ENCODE results near the gene ITPK1.

ITPK1 gene

DNA sequence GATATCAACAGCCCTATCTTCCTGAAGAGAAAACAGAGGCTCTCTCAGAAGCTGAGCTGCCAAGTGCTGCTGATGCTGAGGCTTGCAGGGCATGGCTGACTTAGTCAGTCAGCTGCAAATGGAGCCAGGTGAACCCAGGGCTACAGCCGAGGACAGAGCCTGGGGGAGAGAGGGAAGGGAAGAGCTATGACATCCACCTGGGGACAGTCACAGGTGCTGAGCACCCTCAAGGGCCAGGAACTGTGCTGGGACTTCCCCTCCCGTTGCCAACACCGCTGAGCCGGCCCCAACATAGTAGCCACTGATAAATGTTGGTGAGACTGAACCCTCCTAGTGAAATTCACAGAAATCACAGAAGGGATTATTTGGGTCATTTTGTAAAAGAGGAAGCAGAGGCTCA, 199.5 kb downstream of the ITPK1 start:
- H3K27me3 ChIP-seq (ENCODE audit: control insufficient read depth in 5 of 5, insufficient read depth in 4 of 5, low read length in 5 of 5): peaks cover 0 to 12% (median 7%) of the 10 kb centered on the region in 5 donors
- H3K36me3 ChIP-seq (ENCODE audit: control insufficient read depth in 5 of 5, insufficient read depth in 5 of 5, low read length in 5 of 5): no peaks in the 10 kb centered on the region
- no peaks in the 10 kb centered on the region for H3K4me1 ChIP-seq (ENCODE audit: control insufficient read depth in 5 of 5, insufficient read depth in 5 of 5, low read length in 5 of 5)
- H3K27ac ChIP-seq (ENCODE audit: low read depth, low read length): no peak overlapping the region
- H3K9me3 ChIP-seq (ENCODE audit: control insufficient read depth in 5 of 5, low read length in 5 of 5): peaks cover 0 to 3% (median 0%) of the 10 kb centered on the region in 5 donors
- H3K4me3 ChIP-seq (ENCODE audit: low read depth in 1 of 5, low read length in 5 of 5): no peak overlapping the region
- H3K9ac ChIP-seq (ENCODE audit: low read length in 5 of 5): no peak overlapping the region

- Histone ChIP-seq H3K4me3 (ENCODE audit: low read depth in 1 of 5, low read length in 5 of 5) (no peak overlapping the region), H3K4me1 (ENCODE audit: control insufficient read depth in 5 of 5, insufficient read depth in 5 of 5, low read length in 5 of 5) (no peaks in the 10 kb centered on the region), H3K27ac (ENCODE audit: low read depth, low read length) (no peak overlapping the region), H3K36me3 (ENCODE audit: control insufficient read depth in 5 of 5, insufficient read depth in 5 of 5, low read length in 5 of 5) (no peaks in the 10 kb centered on the region), H3K9me3 (ENCODE audit: control insufficient read depth in 5 of 5, low read length in 5 of 5) (no peaks in the 10 kb centered on the region), H3K9ac (ENCODE audit: low read length in 5 of 5) (no peak overlapping the region), H3K27me3 (ENCODE audit: control insufficient read depth in 5 of 5, insufficient read depth in 4 of 5, low read length in 5 of 5) (peaks cover 0 to 12% (median 5%) of the 10 kb centered on the region in 5 donors)
Observed at GRCh38 chr14:92914087-92914656, 201.6 kb downstream of the ITPK1 start.

DNA sequence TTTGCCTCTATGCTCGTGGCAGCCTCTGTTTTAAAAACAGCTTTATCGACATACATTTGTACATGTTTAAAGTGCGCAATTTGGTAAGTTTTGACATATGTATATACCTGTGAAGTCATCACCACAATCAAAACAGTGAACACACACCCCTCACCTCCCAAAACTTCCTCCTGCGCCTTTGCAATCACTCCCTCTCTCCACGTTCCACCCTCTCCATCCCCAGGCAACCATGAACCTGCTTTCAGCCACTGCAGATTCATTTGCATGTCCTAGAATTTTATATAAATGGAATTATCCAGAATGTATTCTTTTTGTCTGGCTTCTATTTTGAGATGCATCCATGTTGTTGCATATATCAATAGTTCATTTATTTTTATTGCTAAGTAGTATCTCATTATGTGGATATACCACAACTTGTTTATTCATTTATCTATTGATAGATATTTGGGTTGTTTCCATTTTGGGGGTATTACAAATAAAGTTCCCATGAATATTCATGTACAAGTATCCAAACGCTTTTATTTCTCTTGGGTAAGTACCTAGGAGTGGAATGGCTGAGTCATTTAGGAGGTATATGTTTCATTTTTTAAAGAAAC, 208.3 kb downstream of the ITPK1 start:
- no peaks in the 10 kb centered on the region for H3K36me3 ChIP-seq (ENCODE audit: control insufficient read depth in 5 of 5, insufficient read depth in 5 of 5, low read length in 5 of 5)
- no peak overlapping the region for H3K4me3 ChIP-seq (ENCODE audit: low read depth in 1 of 5, low read length in 5 of 5)
- no peak overlapping the region for H3K27ac ChIP-seq (ENCODE audit: low read depth, low read length)
- no peak overlapping the region for H3K9ac ChIP-seq (ENCODE audit: low read length in 5 of 5)
- H3K4me1 ChIP-seq (ENCODE audit: control insufficient read depth in 5 of 5, insufficient read depth in 5 of 5, low read length in 5 of 5): no peaks in the 10 kb centered on the region
- H3K27me3 ChIP-seq (ENCODE audit: control insufficient read depth in 5 of 5, insufficient read depth in 4 of 5, low read length in 5 of 5): peaks cover 13 to 20% (median 17%) of the 10 kb centered on the region in 5 donors
- H3K9me3 ChIP-seq (ENCODE audit: control insufficient read depth in 5 of 5, low read length in 5 of 5): no peaks in the 10 kb centered on the region

- H3K4me1 ChIP-seq (ENCODE audit: control insufficient read depth in 5 of 5, insufficient read depth in 5 of 5, low read length in 5 of 5): no peaks in the 10 kb centered on the region
- no peaks in the 10 kb centered on the region for H3K9me3 ChIP-seq (ENCODE audit: control insufficient read depth in 5 of 5, low read length in 5 of 5)
- H3K4me3 ChIP-seq (ENCODE audit: low read depth in 1 of 5, low read length in 5 of 5): no peak overlapping the region
- peaks cover 15 to 23% (median 20%) of the 10 kb centered on the region in 5 donors for H3K27me3 ChIP-seq (ENCODE audit: control insufficient read depth in 5 of 5, insufficient read depth in 4 of 5, low read length in 5 of 5)
- no peak overlapping the region for H3K27ac ChIP-seq (ENCODE audit: low read depth, low read length)
- no peaks in the 10 kb centered on the region for H3K36me3 ChIP-seq (ENCODE audit: control insufficient read depth in 5 of 5, insufficient read depth in 5 of 5, low read length in 5 of 5)
- H3K9ac ChIP-seq (ENCODE audit: low read length in 5 of 5): no peak overlapping the region
Observed at GRCh38 chr14:92906823-92907222, 208.9 kb downstream of the ITPK1 start.

- H3K36me3 ChIP-seq (ENCODE audit: control insufficient read depth in 5 of 5, insufficient read depth in 5 of 5, low read length in 5 of 5): no peaks in the 10 kb centered on the region
- no peak overlapping the region for H3K4me3 ChIP-seq (ENCODE audit: low read depth in 1 of 5, low read length in 5 of 5)
- H3K4me1 ChIP-seq (ENCODE audit: control insufficient read depth in 5 of 5, insufficient read depth in 5 of 5, low read length in 5 of 5): no peaks in the 10 kb centered on the region
- peaks cover 15 to 23% (median 20%) of the 10 kb centered on the region in 5 donors for H3K27me3 ChIP-seq (ENCODE audit: control insufficient read depth in 5 of 5, insufficient read depth in 4 of 5, low read length in 5 of 5)
- no peak overlapping the region for H3K9ac ChIP-seq (ENCODE audit: low read length in 5 of 5)
- H3K9me3 ChIP-seq (ENCODE audit: control insufficient read depth in 5 of 5, low read length in 5 of 5): no peaks in the 10 kb centered on the region
- H3K27ac ChIP-seq (ENCODE audit: low read depth, low read length): no peak overlapping the region
Observed at GRCh38 chr14:92906420-92906819, 209.3 kb downstream of the ITPK1 start.

DNA sequence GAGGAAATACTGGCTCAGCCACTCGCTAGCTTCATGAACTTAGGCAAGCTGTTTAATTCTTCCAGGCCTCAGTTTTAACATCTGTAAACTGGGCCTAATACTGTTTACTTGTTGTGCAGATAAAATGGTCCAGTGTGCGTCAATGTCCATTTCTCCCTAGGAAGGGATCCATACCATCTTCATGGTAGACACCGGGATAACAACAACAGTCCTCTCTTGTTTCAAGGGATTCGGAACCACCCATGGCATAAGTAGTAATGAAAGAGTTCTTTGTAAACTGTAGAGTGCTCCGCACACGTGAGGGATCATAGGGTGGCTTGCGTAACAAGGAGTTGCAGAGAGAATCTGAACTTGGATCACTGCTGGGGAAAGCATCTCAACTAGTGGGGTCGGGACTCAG, 210.1 kb downstream of the ITPK1 start:
- H3K4me1 ChIP-seq (ENCODE audit: control insufficient read depth in 5 of 5, insufficient read depth in 5 of 5, low read length in 5 of 5): no peaks in the 10 kb centered on the region
- no peak overlapping the region for H3K27ac ChIP-seq (ENCODE audit: low read depth, low read length)
- H3K9ac ChIP-seq (ENCODE audit: low read length in 5 of 5): no peak overlapping the region
- no peaks in the 10 kb centered on the region for H3K9me3 ChIP-seq (ENCODE audit: control insufficient read depth in 5 of 5, low read length in 5 of 5)
- peaks cover 15 to 23% (median 20%) of the 10 kb centered on the region in 5 donors for H3K27me3 ChIP-seq (ENCODE audit: control insufficient read depth in 5 of 5, insufficient read depth in 4 of 5, low read length in 5 of 5)
- no peaks in the 10 kb centered on the region for H3K36me3 ChIP-seq (ENCODE audit: control insufficient read depth in 5 of 5, insufficient read depth in 5 of 5, low read length in 5 of 5)
- no peak overlapping the region for H3K4me3 ChIP-seq (ENCODE audit: low read depth in 1 of 5, low read length in 5 of 5)

- Histone ChIP-seq H3K27me3 (ENCODE audit: control insufficient read depth in 5 of 5, insufficient read depth in 4 of 5, low read length in 5 of 5) (peaks cover 15 to 32% (median 23%) of the 10 kb centered on the region in 5 donors), H3K9ac (ENCODE audit: low read length in 5 of 5) (no peak overlapping the region), H3K9me3 (ENCODE audit: control insufficient read depth in 5 of 5, low read length in 5 of 5) (no peaks in the 10 kb centered on the region), H3K27ac (ENCODE audit: low read depth, low read length) (no peak overlapping the region), H3K36me3 (ENCODE audit: control insufficient read depth in 5 of 5, insufficient read depth in 5 of 5, low read length in 5 of 5) (no peaks in the 10 kb centered on the region), H3K4me1 (ENCODE audit: control insufficient read depth in 5 of 5, insufficient read depth in 5 of 5, low read length in 5 of 5) (no peaks in the 10 kb centered on the region), H3K4me3 (ENCODE audit: low read depth in 1 of 5, low read length in 5 of 5) (no peak overlapping the region)
Observed at GRCh38 chr14:92903359-92903758, 212.4 kb downstream of the ITPK1 start.

DNA sequence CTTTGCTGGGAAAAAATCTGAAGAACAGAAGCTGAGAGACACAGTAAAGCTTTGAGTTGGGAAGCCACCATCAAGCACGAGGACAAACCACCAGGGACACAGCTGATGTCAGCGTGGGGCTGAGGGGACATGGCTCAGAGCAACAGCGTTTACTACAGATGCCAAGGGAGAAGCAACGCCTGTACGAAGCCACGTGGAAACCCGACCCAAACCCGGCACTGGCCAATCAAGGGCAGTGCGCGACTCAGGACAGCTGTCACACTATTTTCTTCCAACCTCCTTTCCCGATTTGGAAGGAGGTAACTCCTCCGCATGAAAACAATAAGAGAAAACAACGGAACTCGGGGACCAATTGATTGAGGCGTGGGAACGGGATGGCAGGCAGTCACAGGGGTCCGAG, 213.0 kb downstream of the ITPK1 start:
- no peaks in the 10 kb centered on the region for H3K36me3 ChIP-seq (ENCODE audit: control insufficient read depth in 5 of 5, insufficient read depth in 5 of 5, low read length in 5 of 5)
- H3K27me3 ChIP-seq (ENCODE audit: control insufficient read depth in 5 of 5, insufficient read depth in 4 of 5, low read length in 5 of 5): peaks cover 15 to 35% (median 29%) of the 10 kb centered on the region in 5 donors
- no peaks in the 10 kb centered on the region for H3K4me1 ChIP-seq (ENCODE audit: control insufficient read depth in 5 of 5, insufficient read depth in 5 of 5, low read length in 5 of 5)
- no peaks in the 10 kb centered on the region for H3K9me3 ChIP-seq (ENCODE audit: control insufficient read depth in 5 of 5, low read length in 5 of 5)
- no peak overlapping the region for H3K9ac ChIP-seq (ENCODE audit: low read length in 5 of 5)
- H3K4me3 ChIP-seq (ENCODE audit: low read depth in 1 of 5, low read length in 5 of 5): no peak overlapping the region
- H3K27ac ChIP-seq (ENCODE audit: low read depth, low read length): no peak overlapping the region

DNA sequence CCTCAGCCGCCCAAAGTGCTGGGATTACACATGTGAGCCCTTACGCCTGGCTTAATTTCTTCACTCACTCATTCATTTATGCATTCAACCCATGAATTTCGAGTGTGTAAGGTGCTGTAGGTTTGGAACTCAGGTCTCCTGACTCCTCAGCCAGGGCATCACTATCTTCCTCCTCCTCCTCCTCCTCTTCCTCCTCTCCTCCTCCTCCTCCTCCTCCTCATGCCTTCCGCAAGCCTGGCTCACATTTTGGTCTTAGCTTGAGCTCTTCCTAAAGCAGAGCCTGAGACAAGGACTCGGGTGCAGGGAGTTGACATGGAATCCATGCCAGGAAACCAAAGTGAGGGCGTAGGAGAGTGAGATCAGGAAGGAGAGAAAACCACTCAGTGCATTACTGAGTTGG, 213.5 kb downstream of the ITPK1 start:
- no peaks in the 10 kb centered on the region for H3K4me1 ChIP-seq (ENCODE audit: control insufficient read depth in 5 of 5, insufficient read depth in 5 of 5, low read length in 5 of 5)
- H3K9ac ChIP-seq (ENCODE audit: low read length in 5 of 5): no peak overlapping the region
- H3K4me3 ChIP-seq (ENCODE audit: low read depth in 1 of 5, low read length in 5 of 5): no peak overlapping the region
- no peak overlapping the region for H3K27ac ChIP-seq (ENCODE audit: low read depth, low read length)
- H3K9me3 ChIP-seq (ENCODE audit: control insufficient read depth in 5 of 5, low read length in 5 of 5): no peaks in the 10 kb centered on the region
- no peaks in the 10 kb centered on the region for H3K36me3 ChIP-seq (ENCODE audit: control insufficient read depth in 5 of 5, insufficient read depth in 5 of 5, low read length in 5 of 5)
- peaks cover 15 to 35% (median 29%) of the 10 kb centered on the region in 5 donors for H3K27me3 ChIP-seq (ENCODE audit: control insufficient read depth in 5 of 5, insufficient read depth in 4 of 5, low read length in 5 of 5)

DNA sequence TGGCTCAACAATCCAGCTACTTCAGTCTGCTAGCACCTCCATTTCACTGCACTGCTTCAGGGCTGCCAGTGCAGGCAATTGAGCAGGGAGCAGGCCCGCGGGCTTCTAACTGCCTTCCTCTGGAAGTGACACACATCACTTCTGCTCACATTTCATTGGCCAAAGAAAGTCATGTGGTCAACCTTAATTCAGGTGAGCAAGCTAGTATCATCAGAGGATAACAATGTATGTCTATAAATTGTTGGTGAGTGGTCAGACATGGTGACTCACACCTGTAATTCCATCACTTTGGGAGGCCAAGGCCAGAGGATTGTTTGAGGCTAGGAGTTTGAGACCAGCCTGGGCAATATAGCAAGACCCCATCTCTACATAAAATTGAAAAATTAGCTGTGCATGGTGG, 215.1 kb downstream of the ITPK1 start:
- H3K27me3 ChIP-seq (ENCODE audit: control insufficient read depth in 5 of 5, insufficient read depth in 4 of 5, low read length in 5 of 5): peaks cover 15 to 39% (median 29%) of the 10 kb centered on the region in 5 donors
- no peak overlapping the region for H3K27ac ChIP-seq (ENCODE audit: low read depth, low read length)

More for the DNA sequence above, 215.1 kb downstream of the ITPK1 start:
- no peak overlapping the region for H3K9ac ChIP-seq (ENCODE audit: low read length in 5 of 5)
- H3K4me1 ChIP-seq (ENCODE audit: control insufficient read depth in 5 of 5, insufficient read depth in 5 of 5, low read length in 5 of 5): no peaks in the 10 kb centered on the region
- no peaks in the 10 kb centered on the region for H3K36me3 ChIP-seq (ENCODE audit: control insufficient read depth in 5 of 5, insufficient read depth in 5 of 5, low read length in 5 of 5)
- H3K9me3 ChIP-seq (ENCODE audit: control insufficient read depth in 5 of 5, low read length in 5 of 5): no peaks in the 10 kb centered on the region
- no peak overlapping the region for H3K4me3 ChIP-seq (ENCODE audit: low read depth in 1 of 5, low read length in 5 of 5)

Measured in subcutaneous abdominal adipose tissue (tissue), 5 donors.